Epithelial cell of proximal tubule (primary cell): ENCODE data around the gene SNAPIN. TPM values are rescaled to one million over a fixed set of nuclear protein-coding genes. Genes with fewer than 3 reads are reported as not detected.

ENCODE experiments used
- DNase-seq: peaks from one replicate; pipeline ENCODE4 v3.0.0-alpha.2; 2011; ENCODE audit warnings: low read depth
- H3K4me3 ChIP-seq: 2 replicates; pipeline ENCODE4 v1.5.1; 2011; ENCODE audit warnings: low read depth, mild to moderate bottlenecking, low read length
- CTCF ChIP-seq: conservative IDR thresholded peaks from 2 replicates; pipeline ENCODE4 v1.5.1; 2012; ENCODE audit warnings: low read depth, mild to moderate bottlenecking, low read length
- total RNA-seq: library from RNA; depleted of rRNA; stranded (reverse); fragments of >200 nt; gene quantifications from 2 replicates; pipeline ENCODE4 v1.2.3, GENCODE V29; 2015

Gene SNAPIN
- total RNA-seq, 1 donor from 2014 or later, result 59.8 TPM

- peak within 1 kb of the TSS; percentile 87 for H3K4me3 ChIP-seq
- DNase-seq, result peak; percentile 83
- peak; percentile 84 for TF ChIP-seq CTCF
These were observed 31.4 kb upstream of the SNAPIN start, which contains the start of gene S100A13 for GRCh38 chr1:153626904-153627714. S100A13 (minus strand) TSS chr1:153627505; CDS start chr1:153626472, 1,033 bp downstream.

GRCh38 chr1:153627715-153628626 is 30.5 kb upstream of the SNAPIN start, which contains the start of gene S100A1:
S100A1 (plus strand) TSS chr1:153628434; CDS start chr1:153630522, 2,088 bp downstream.
- DNase-seq, result no peak
- peak within 1 kb of the TSS; percentile 87 for H3K4me3 ChIP-seq
- no peak for TF ChIP-seq CTCF

GRCh38 chr1:153628638-153629342 is 29.7 kb upstream of the SNAPIN start:
- DNase-seq, result no peak
- TF ChIP-seq CTCF, result no peak
- peak overlapping the region; percentile 87 for H3K4me3 ChIP-seq

- DNase-seq, result no peak
- no peak for TF ChIP-seq CTCF
- H3K4me3 ChIP-seq, result peak overlapping the region; percentile 87
These were observed 29.2 kb upstream of the SNAPIN start for GRCh38 chr1:153629343-153629665.

GRCh38 chr1:153629971-153630370 is 28.5 kb upstream of the SNAPIN start:
- no peak for DNase-seq
- no peak for TF ChIP-seq CTCF
- peak overlapping the region; percentile 87 for H3K4me3 ChIP-seq

- DNase-seq, result no peak
- no peak for TF ChIP-seq CTCF
- peak overlapping the region; percentile 87 for H3K4me3 ChIP-seq
These were observed 28.1 kb upstream of the SNAPIN start for GRCh38 chr1:153630384-153630783.
